ENCODE data around the gene PCOLCE2. TPM values are rescaled to one million over a fixed set of nuclear protein-coding genes. Genes with fewer than 3 reads are reported as not detected.

The PCOLCE2 gene
- total and polyA plus RNA-seq, 2 donors (not counting 3 experiments of a cell fraction or from before 2014, with no cell fraction given), result not detected

GRCh38 chr3:142837526-142837925 is 51.4 kb downstream of the PCOLCE2 start:
- FAIRE-seq (no peak), DNase-seq (ENCODE audit: low read depth, low spot score) (no peak)
- POLR2A ChIA-PET, result no interaction called here
- Histone ChIP-seq H2AFZ (ENCODE audit: low read depth, low read length) (no peak overlapping the region), H3K9me1 (replicated peaks; ENCODE audit: control insufficient read depth, extremely low read depth, insufficient read depth, low read length) (no peaks in the 10 kb centered on the region), H3K4me3 (replicated peaks in 1 of 3; ENCODE audit: insufficient read depth in 1 of 3, low read depth in 1 of 3, low read length in 3 of 3) (no peak overlapping the region), H3K9me3 (replicated peaks; ENCODE audit: control insufficient read depth, insufficient read depth, low read length) (no peaks in the 10 kb centered on the region), H3K27me3 (ENCODE audit: control insufficient read depth in 2 of 2, insufficient read depth in 2 of 2, low read length in 2 of 2) (peaks cover 16 to 24% of the 10 kb centered on the region in 2 experiments), H3K79me2 (ENCODE audit: control insufficient read depth, insufficient read depth, low read length) (no peaks in the 10 kb centered on the region), H3K27ac (ENCODE audit: insufficient read depth, low read depth, low read length) (no peak overlapping the region), H3K4me2 (ENCODE audit: insufficient read depth, low read length) (no peak overlapping the region), H4K20me1 (replicated peaks; ENCODE audit: control insufficient read depth, extremely low read depth, insufficient read depth, low read length) (no peaks in the 10 kb centered on the region), H3K4me1 (ENCODE audit: control insufficient read depth, extremely low read depth, insufficient read depth, low read length) (no peaks in the 10 kb centered on the region), H3K36me3 (ENCODE audit: control insufficient read depth in 2 of 2, extremely low read depth in 1 of 2, insufficient read depth in 2 of 2, low read length in 2 of 2) (no peaks in the 10 kb centered on the region), H3K9ac (replicated peaks; ENCODE audit: extremely low read depth, insufficient read depth, low read length) (no peak overlapping the region)
- dilution Hi-C loops (cut with MboI; ENCODE audit: extremely low pct_ligation_motif_present, low sequenced_read_pairs), result no loop called here
- intact Hi-C loops (cut with micrococcal nuclease), result no loop called here
- CTCF ChIA-PET, result interaction anchor here (0.9 kb wide), 1 partner anchor 9 kb away, joined by 3 read pairs; no protein-coding TSS in a partner anchor
- no peak for TF ChIP-seq MAX (IDR thresholded peaks at IDR 0.05; ENCODE audit: insufficient read depth, insufficient read length)
- TF ChIP-seq FOS (IDR thresholded peaks at IDR 0.05; ENCODE audit: borderline replicate concordance, insufficient read depth, low read length), result no peak
- no peak for TF ChIP-seq POLR2AphosphoS5 (IDR thresholded peaks at IDR 0.05; ENCODE audit: insufficient read depth, low read depth, low read length)
- no peak for TF ChIP-seq JUN (IDR thresholded peaks at IDR 0.05; ENCODE audit: borderline replicate concordance, insufficient read depth, insufficient read length, low read depth)
- BruUV-seq (replicated peaks), result no TSS peak

- TF ChIP-seq JUN (IDR thresholded peaks at IDR 0.05; ENCODE audit: borderline replicate concordance, insufficient read depth, insufficient read length, low read depth) (no peak), POLR2A (IDR thresholded peaks at IDR 0.05; ENCODE audit: low read depth, low read length) (no peak), CTCF (IDR thresholded peaks at IDR 0.05; ENCODE audit: extremely low read depth in 1 of 2, insufficient read depth in 1 of 2, low read depth in 1 of 2, low read length in 2 of 2) (peak; percentile 86), GATA2 (IDR thresholded peaks at IDR 0.05; ENCODE audit: insufficient read depth, insufficient read length, low read depth, low read length) (no peak), MYC (IDR thresholded peaks at IDR 0.05; ENCODE audit: low read depth, low read length) (no peak), MAX (IDR thresholded peaks at IDR 0.05; ENCODE audit: insufficient read depth, insufficient read length) (no peak), FOS (IDR thresholded peaks at IDR 0.05; ENCODE audit: borderline replicate concordance, insufficient read depth, low read length) (no peak), EZH2 (IDR thresholded peaks at IDR 0.05; ENCODE audit: borderline replicate concordance, low read depth, low read length, severe bottlenecking) (no peak)
- Histone ChIP-seq H3K27ac (ENCODE audit: insufficient read depth, low read depth, low read length) (no peak overlapping the region), H3K4me2 (ENCODE audit: insufficient read depth, low read length) (no peak overlapping the region), H3K9ac (replicated peaks; ENCODE audit: extremely low read depth, insufficient read depth, low read length) (no peak overlapping the region), H3K4me1 (ENCODE audit: control insufficient read depth, extremely low read depth, insufficient read depth, low read length) (no peaks in the 10 kb centered on the region), H3K79me2 (ENCODE audit: control insufficient read depth, insufficient read depth, low read length) (no peaks in the 10 kb centered on the region), H3K9me3 (replicated peaks; ENCODE audit: control insufficient read depth, insufficient read depth, low read length) (no peaks in the 10 kb centered on the region), H3K4me3 (replicated peaks in 1 of 3; ENCODE audit: insufficient read depth in 1 of 3, low read depth in 1 of 3, low read length in 3 of 3) (no peak overlapping the region), H2AFZ (ENCODE audit: low read depth, low read length) (no peak overlapping the region), H3K9me1 (replicated peaks; ENCODE audit: control insufficient read depth, extremely low read depth, insufficient read depth, low read length) (no peaks in the 10 kb centered on the region), H3K36me3 (ENCODE audit: control insufficient read depth in 2 of 2, extremely low read depth in 1 of 2, insufficient read depth in 2 of 2, low read length in 2 of 2) (no peaks in the 10 kb centered on the region), H4K20me1 (replicated peaks; ENCODE audit: control insufficient read depth, extremely low read depth, insufficient read depth, low read length) (no peaks in the 10 kb centered on the region), H3K27me3 (ENCODE audit: control insufficient read depth in 2 of 2, insufficient read depth in 2 of 2, low read length in 2 of 2) (peaks cover 3 to 21% of the 10 kb centered on the region in 2 experiments)
- CTCF ChIA-PET, result interaction anchor here (0.5 to 4.1 kb wide), 65 partner anchors 9 to 934 kb away, joined by 3 to 94 read pairs (median 5); partner anchors contain the start of genes ATR, TRPC1 and U2SURP
- FAIRE-seq (peak; percentile 97), DNase-seq (ENCODE audit: low read depth, low spot score) (peak; percentile 75)
- no TSS peak for BruUV-seq (replicated peaks)
- dilution Hi-C loops (cut with MboI; ENCODE audit: extremely low pct_ligation_motif_present, low sequenced_read_pairs) (no loop called here), intact Hi-C loops (cut with micrococcal nuclease) (loop anchor here (1.0 to 2.0 kb wide), 4 partner anchors 158 to 934 kb away; no protein-coding TSS in a partner anchor)
- POLR2A ChIA-PET, result no interaction called here
Measured at GRCh38 chr3:142828703-142829305, 60.1 kb downstream of the PCOLCE2 start.

Measured in endothelial cell of umbilical vein (primary cell).